ENCODE measurements around the gene ZNF831. TPM values are rescaled to one million over a fixed set of nuclear protein-coding genes. Genes with fewer than 3 reads are reported as not detected.

ZNF831 gene
- total RNA-seq, 6 experiments from 2014 or later: 0.04 to 0.25 (median 0.07) TPM

GRCh38 chr20:59242714-59243626, 79.3 kb downstream of the ZNF831 start:
- no peak overlapping the region for H3K27ac ChIP-seq
- H3K4me1 ChIP-seq: no peaks in the 10 kb centered on the region
- intact Hi-C loops (cut with DNase I): no loop called here
- TF ChIP-seq POLR2A (IDR thresholded peaks at IDR 0.05) (no peak), CTCF (IDR thresholded peaks at IDR 0.05) (no peak)
- no peak for DNase-seq
- H3K9me3 ChIP-seq: no peaks in the 10 kb centered on the region
- no peaks in the 10 kb centered on the region for H3K27me3 ChIP-seq
- no peak overlapping the region for H3K4me3 ChIP-seq
- ATAC-seq: no peak
- H3K36me3 ChIP-seq: no peaks in the 10 kb centered on the region
- WGBS (ENCODE audit: insufficient coverage, low coverage, low lambda C conversion rate, missing lambda C conversion rate): 39% methylated on average over 10 of the region's 10 CpGs

GRCh38 chr20:59246691-59247400, 83.2 kb downstream of the ZNF831 start:
- intact Hi-C loops (cut with DNase I): no loop called here
- DNase-seq (no peak), ATAC-seq (no peak)
- TF ChIP-seq CTCF (IDR thresholded peaks at IDR 0.05) (no peak), POLR2A (IDR thresholded peaks at IDR 0.05) (no peak)
- WGBS (ENCODE audit: insufficient coverage, low coverage, low lambda C conversion rate, missing lambda C conversion rate): 44% methylated on average over 8 of the region's 8 CpGs
- H3K27ac ChIP-seq: no peak overlapping the region
- H3K36me3 ChIP-seq: no peaks in the 10 kb centered on the region
- no peaks in the 10 kb centered on the region for H3K9me3 ChIP-seq
- H3K4me3 ChIP-seq: no peak overlapping the region
- no peaks in the 10 kb centered on the region for H3K4me1 ChIP-seq
- peaks cover 0 to 9% of the 10 kb centered on the region in 2 donors for H3K27me3 ChIP-seq

GRCh38 chr20:59247731-59248684, 84.4 kb downstream of the ZNF831 start:
- Histone ChIP-seq H3K4me1 (no peaks in the 10 kb centered on the region), H3K27me3 (peaks cover 0 to 9% of the 10 kb centered on the region in 2 donors), H3K36me3 (no peaks in the 10 kb centered on the region), H3K27ac (no peak overlapping the region), H3K4me3 (no peak overlapping the region), H3K9me3 (no peaks in the 10 kb centered on the region)
- TF ChIP-seq POLR2A (IDR thresholded peaks at IDR 0.05): no peak
- no peak for TF ChIP-seq CTCF (IDR thresholded peaks at IDR 0.05)
- whole genome bisulfite sequencing (ENCODE audit: insufficient coverage, low coverage, low lambda C conversion rate, missing lambda C conversion rate): 36% methylated on average over 4 of the region's 4 CpGs
- DNase-seq: no peak
- intact Hi-C loops (cut with DNase I): no loop called here
- no peak for ATAC-seq

GRCh38 chr20:59250293-59250692, 86.7 kb downstream of the ZNF831 start:
- WGBS (ENCODE audit: insufficient coverage, low coverage, low lambda C conversion rate, missing lambda C conversion rate): 70% methylated on average over 5 of the region's 6 CpGs
- H3K27me3 ChIP-seq: peaks cover 0 to 9% of the 10 kb centered on the region in 2 donors
- no peak for ATAC-seq
- H3K4me3 ChIP-seq: no peak overlapping the region
- DNase-seq: no peak
- H3K36me3 ChIP-seq: no peaks in the 10 kb centered on the region
- no peaks in the 10 kb centered on the region for H3K9me3 ChIP-seq
- H3K27ac ChIP-seq: no peak overlapping the region
- TF ChIP-seq CTCF (IDR thresholded peaks at IDR 0.05): no peak
- TF ChIP-seq POLR2A (IDR thresholded peaks at IDR 0.05): no peak
- intact Hi-C loops (cut with DNase I): no loop called here
- H3K4me1 ChIP-seq: no peaks in the 10 kb centered on the region
